Adrenal gland (tissue), 12 donors: ENCODE results near the gene TAGLN3. TPM values are rescaled to one million over a fixed set of nuclear protein-coding genes. Genes with fewer than 3 reads are reported as not detected.
"Not testable (repeated sequence)": the region's sequence is repeated elsewhere in the genome, so short reads cannot be mapped to it uniquely, and the experiment has no call there.

Experiments used
- DNase-seq, 7 donors: peaks; one replicate each; pipeline ENCODE4 v3.0.0-alpha.2; 2019 to 2020
- H3K27ac ChIP-seq, 5 donors: fragments of 200-600 bp; sonication (generic) in 4 of 5; 1 replicate in 3 of 5; 2 replicates in 2 of 5; pipeline versions ENCODE4 v1.5.1 to v1.8.0; 2016 to 2020; ENCODE audit warnings: mild to moderate bottlenecking in 1 of 5
- H3K27me3 ChIP-seq: fragments of 200-600 bp; 2 replicates; pipeline ENCODE4 v1.8.0; 2021
- H3K36me3 ChIP-seq, 2 donors: fragments of 200-600 bp; replicated peaks in 1 of 2; 1 replicate in 1 of 2; 2 replicates in 1 of 2; pipeline versions ENCODE4 v1.5.1 to v1.8.0; 2018 to 2022
- H3K4me1 ChIP-seq, 2 donors: fragments of 200-600 bp; replicated peaks in 1 of 2; 1 replicate in 1 of 2; 2 replicates in 1 of 2; pipeline versions ENCODE4 v1.5.1 to v1.8.0; 2018 to 2021
- H3K4me3 ChIP-seq, 4 donors: fragments of 200-600 bp; sonication (generic) in 3 of 4; one replicate each; pipeline ENCODE4 v1.5.1; 2016 to 2018
- H3K9me3 ChIP-seq, 3 donors: fragments of 200-600 bp; sonication (generic) in 1 of 3; replicated peaks in 1 of 3; 1 replicate in 2 of 3; 2 replicates in 1 of 3; pipeline versions ENCODE4 v1.5.1 to v1.8.0; 2016 to 2021
- POLR2A ChIP-seq, 2 donors: fragments of 450-650 bp; IDR thresholded peaks; one replicate each; pipeline ENCODE4 v1.6.1; 2017; ENCODE audit warnings: antibody characterized with exemption in 2 of 2, mild to moderate bottlenecking in 2 of 2, moderate library complexity in 1 of 2
- WGBS, 4 donors: extraction: QIAGEN DNeasy Blood & Tissue Kit in 2 of 4; methylation state at CpG; one replicate each; pipeline versions ENCODE4 v1.1.5 to v1.1.7; 2013 to 2017; 5-methylcytosine and 5-hydroxymethylcytosine counted together
- intact Hi-C, 2 donors: fragments of 100-400 bp; cut with DNase I; formaldehyde crosslinking; loops; one replicate each; pipeline versions ENCODE4 v1.14.1 to v1.15.0; 2022 to 2023
- polyA plus RNA-seq, 3 donors: library from polyadenylated mRNA; stranded (reverse); fragments of 200-250 nt in 2 of 3; fragments of 350-450 nt in 1 of 3; fragmentation: Illumina TruSeq in 1 of 3; extraction: RNeasy Lipid Tissue Mini Kit (QIAGEN cat#74804) in 1 of 3; gene quantifications; one replicate each; pipeline ENCODE4 v1.2.3, GENCODE V29; 2013 to 2014
- total RNA-seq, 9 donors: library from RNA; depleted of rRNA in 4 of 9; stranded (reverse); fragments of >200 nt in 4 of 9; fragments of 120-200 nt in 1 of 9; fragmentation: NEBNext Ultra II Directional in 1 of 9; extraction: Animal tissue kit (Norgen Biotek cat#: 25700) in 1 of 9; gene quantifications; one replicate each; pipeline versions ENCODE4 v1.1.0 to v1.2.4, GENCODE V29; 2013 to 2023
- TF ChIP-seq, protein P1 (sequence below), 6 experiments: fragments of 450-650 bp in 4 of 6; fragments of 200-600 bp in 2 of 6; sonication (generic) in 1 of 6; IDR thresholded peaks; 1 replicate in 5 of 6; 2 replicates in 1 of 6; pipeline versions ENCODE4 v1.5.1 to v1.8.0; 2016 to 2021; ENCODE audit warnings: antibody characterized with exemption in 6 of 6, mild to moderate bottlenecking in 2 of 6, moderate library complexity in 1 of 6
- donor health status: healthy with polysubstance abuse.
- donor health status: Bipolar disorder and iron deficiency.
- donor health status: DM: yes; HTN: yes; CAD: no.
- donor health status: DM: no; HTN: no; CAD: no.
- donor health status: DM: no; HTN: no; CAD: no.
- donor health status: DM: yes; HTN: yes; CAD: no.

TAGLN3 gene
- total and polyA plus RNA-seq, 12 donors = 0.55 to 52.1 (median 12.8) TPM; not detected in 3

DNA sequence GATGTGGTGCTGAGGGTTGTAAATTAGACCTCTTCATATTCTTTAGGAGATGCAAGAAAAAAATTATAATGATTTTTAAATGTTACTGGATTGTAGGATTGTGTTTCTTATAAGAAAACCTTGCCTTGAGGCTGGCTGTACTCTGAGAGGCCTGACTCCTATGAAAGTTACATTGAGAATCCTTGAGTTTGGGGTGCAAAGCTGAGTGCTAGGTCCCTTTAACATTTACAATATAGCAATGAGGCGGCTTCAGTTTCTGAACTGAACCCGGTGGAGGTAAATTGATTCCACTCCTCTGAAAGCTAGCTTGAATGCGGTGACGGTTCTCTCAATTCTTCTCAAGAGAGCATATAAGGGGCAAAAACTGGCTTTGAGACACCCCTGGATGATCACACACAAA, 35.7 kb downstream of the TAGLN3 start, which contains the start of gene TMPRSS7:
TMPRSS7 (plus strand) TSS at position 301 of the 400 bp plus-strand sequence. CDS start 110 bp downstream, outside the sequence.
- H3K27me3 ChIP-seq = no peaks in the 10 kb centered on the region
- H3K4me3 ChIP-seq = no peak within 1 kb of the TSS
- no peak for TF ChIP-seq POLR2A (IDR thresholded peaks at IDR 0.05)
- TF ChIP-seq, protein P1, sequence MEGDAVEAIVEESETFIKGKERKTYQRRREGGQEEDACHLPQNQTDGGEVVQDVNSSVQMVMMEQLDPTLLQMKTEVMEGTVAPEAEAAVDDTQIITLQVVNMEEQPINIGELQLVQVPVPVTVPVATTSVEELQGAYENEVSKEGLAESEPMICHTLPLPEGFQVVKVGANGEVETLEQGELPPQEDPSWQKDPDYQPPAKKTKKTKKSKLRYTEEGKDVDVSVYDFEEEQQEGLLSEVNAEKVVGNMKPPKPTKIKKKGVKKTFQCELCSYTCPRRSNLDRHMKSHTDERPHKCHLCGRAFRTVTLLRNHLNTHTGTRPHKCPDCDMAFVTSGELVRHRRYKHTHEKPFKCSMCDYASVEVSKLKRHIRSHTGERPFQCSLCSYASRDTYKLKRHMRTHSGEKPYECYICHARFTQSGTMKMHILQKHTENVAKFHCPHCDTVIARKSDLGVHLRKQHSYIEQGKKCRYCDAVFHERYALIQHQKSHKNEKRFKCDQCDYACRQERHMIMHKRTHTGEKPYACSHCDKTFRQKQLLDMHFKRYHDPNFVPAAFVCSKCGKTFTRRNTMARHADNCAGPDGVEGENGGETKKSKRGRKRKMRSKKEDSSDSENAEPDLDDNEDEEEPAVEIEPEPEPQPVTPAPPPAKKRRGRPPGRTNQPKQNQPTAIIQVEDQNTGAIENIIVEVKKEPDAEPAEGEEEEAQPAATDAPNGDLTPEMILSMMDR (IDR thresholded peaks at IDR 0.05) = no peak
- DNase-seq = no peak
- H3K36me3 ChIP-seq = no peaks in the 10 kb centered on the region
- 95 to 97% (median 96%) methylated on average over 4 of the region's 4 CpGs for WGBS, 4 donors
- no peak within 1 kb of the TSS for H3K27ac ChIP-seq
- no peaks in the 10 kb centered on the region for H3K9me3 ChIP-seq
- H3K4me1 ChIP-seq = peaks cover 5 to 11% of the 10 kb centered on the region in 2 donors
- intact Hi-C loops = no loop called here

DNA sequence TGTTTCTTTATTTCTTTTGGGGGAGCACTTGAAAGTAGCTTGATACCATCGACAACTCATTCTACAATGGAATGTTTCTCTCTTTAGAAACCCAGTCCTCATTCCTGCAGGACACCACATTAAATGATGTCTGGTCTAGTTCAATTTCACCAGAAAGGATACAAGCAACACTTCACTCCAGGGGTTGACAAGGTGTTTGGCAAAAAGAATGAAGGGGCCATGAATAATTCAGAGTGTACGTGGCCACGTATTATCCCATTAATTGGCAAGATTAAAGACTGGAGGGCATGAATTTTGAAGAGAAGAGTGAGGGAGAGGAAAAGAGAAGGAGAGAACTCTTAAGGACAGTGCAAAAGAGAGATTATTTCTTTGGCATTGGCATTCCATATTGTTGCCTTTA, 36.5 kb downstream of the TAGLN3 start:
- H3K4me1 ChIP-seq = peaks cover 5 to 11% of the 10 kb centered on the region in 2 donors
- WGBS, 4 donors = 92 to 96% (median 93%) methylated on average over 3 of the region's 3 CpGs
- intact Hi-C loops = no loop called here
- no peak overlapping the region for H3K4me3 ChIP-seq
- no peak overlapping the region for H3K27ac ChIP-seq
- no peaks in the 10 kb centered on the region for H3K9me3 ChIP-seq
- TF ChIP-seq, protein P1 (IDR thresholded peaks at IDR 0.05) = no peak
- TF ChIP-seq POLR2A (IDR thresholded peaks at IDR 0.05) = no peak
- DNase-seq = no peak
- H3K36me3 ChIP-seq = no peaks in the 10 kb centered on the region
- H3K27me3 ChIP-seq = no peaks in the 10 kb centered on the region

DNA sequence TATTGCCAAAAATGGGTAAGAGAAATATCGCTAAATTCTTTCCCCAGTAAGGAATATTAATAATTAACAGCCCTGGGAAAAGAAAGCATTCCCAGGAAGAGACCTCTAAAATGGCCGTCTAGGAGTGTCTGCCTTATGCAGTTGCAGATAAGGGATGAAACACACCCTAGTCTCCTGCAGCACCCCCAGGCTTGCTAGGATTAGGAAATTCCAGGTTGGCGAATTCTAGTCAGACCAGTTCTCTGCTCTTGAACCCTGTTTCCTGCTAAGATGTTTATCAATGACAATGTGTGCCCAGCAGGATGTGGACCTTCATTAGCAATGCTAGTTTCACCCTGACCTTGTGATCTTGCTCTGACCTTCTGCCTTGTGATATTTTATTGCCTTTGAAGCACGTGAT, 38.5 kb downstream of the TAGLN3 start:
- H3K4me3 ChIP-seq, intact Hi-C loops, H3K36me3 ChIP-seq, H3K9me3 ChIP-seq, H3K27ac ChIP-seq, H3K27me3 ChIP-seq, DNase-seq, H3K4me1 ChIP-seq: not testable (repeated sequence)
- 63 to 67% (median 64%) methylated on average over 4 of the region's 4 CpGs for WGBS, 4 donors

DNA sequence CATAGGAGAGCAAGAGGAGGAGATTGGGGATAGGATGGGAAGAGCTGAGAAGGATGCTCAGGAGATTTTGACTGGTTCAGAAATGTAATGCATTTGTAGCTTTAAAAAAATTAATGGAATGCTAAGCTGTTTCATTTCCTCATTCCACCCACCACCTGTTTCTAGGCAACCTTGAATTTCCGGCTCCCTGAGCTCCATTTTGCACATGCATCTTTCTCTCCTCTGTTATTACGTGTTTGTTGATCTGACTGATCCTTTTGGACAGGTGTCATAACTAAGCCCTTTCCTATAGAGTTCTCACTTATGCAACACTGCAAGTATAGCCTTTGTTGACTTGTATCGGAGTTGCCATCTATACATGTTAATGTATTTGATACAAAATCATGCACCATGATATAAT, 40.1 kb downstream of the TAGLN3 start:
- 76 to 81% (median 78%) methylated on average over 3 of the region's 3 CpGs for WGBS, 4 donors

DNA sequence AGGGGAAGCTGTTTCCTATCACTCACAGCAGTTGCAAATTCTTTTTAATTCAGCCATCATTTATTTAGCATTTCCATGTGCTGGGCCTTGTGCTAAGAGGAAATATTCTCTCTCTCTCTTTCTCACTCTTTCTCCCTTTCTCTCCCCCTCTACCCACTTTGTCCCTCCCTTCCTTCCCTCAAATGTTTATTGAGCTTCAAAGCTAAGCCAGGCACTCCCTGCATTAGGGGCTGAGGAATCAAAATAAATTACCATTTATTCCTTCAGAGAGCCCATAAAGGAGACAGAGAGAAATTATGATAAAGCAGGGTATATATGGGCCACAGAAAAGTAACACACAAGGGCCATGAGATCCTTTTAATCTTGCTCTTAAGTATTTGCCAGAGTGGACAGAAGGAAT, 42.6 kb downstream of the TAGLN3 start:
- Histone ChIP-seq H3K9me3 (no peaks in the 10 kb centered on the region), H3K27me3 (no peaks in the 10 kb centered on the region), H3K4me3 (no peak overlapping the region), H3K36me3 (no peaks in the 10 kb centered on the region), H3K27ac (no peak overlapping the region), H3K4me1 (peaks cover 0 to 4% of the 10 kb centered on the region in 2 donors)
- intact Hi-C loops = loop anchor here in 1 of 2 donors (10.0 kb wide), 1 partner anchor 47 kb away; the partner anchor contains the start of gene TAGLN3
- TF ChIP-seq POLR2A (IDR thresholded peaks at IDR 0.05) = no peak
- TF ChIP-seq, protein P1 (IDR thresholded peaks at IDR 0.05) = no peak
- DNase-seq = no peak

More for the DNA sequence above, 40.1 kb downstream of the TAGLN3 start:
- peaks cover 0 to 2% of the 10 kb centered on the region in 2 donors for H3K4me1 ChIP-seq
- no peak for TF ChIP-seq POLR2A (IDR thresholded peaks at IDR 0.05)
- TF ChIP-seq, protein P1 (IDR thresholded peaks at IDR 0.05) = no peak
- H3K27me3 ChIP-seq = no peaks in the 10 kb centered on the region
- no peak for DNase-seq
- no peaks in the 10 kb centered on the region for H3K36me3 ChIP-seq
- no peak overlapping the region for H3K27ac ChIP-seq
- intact Hi-C loops = no loop called here
- H3K9me3 ChIP-seq = no peaks in the 10 kb centered on the region
- no peak overlapping the region for H3K4me3 ChIP-seq
